GM18526 (cell line): Measurements from ENCODE around the gene PTPRM.

Experiments
- POLR2A ChIP-seq: IDR thresholded peaks from 3 replicates; pipeline ENCODE4 v1.6.1; 2011; ENCODE audit not compliant: insufficient read length; ENCODE audit errors: extremely low read depth

Gene PTPRM

DNA sequence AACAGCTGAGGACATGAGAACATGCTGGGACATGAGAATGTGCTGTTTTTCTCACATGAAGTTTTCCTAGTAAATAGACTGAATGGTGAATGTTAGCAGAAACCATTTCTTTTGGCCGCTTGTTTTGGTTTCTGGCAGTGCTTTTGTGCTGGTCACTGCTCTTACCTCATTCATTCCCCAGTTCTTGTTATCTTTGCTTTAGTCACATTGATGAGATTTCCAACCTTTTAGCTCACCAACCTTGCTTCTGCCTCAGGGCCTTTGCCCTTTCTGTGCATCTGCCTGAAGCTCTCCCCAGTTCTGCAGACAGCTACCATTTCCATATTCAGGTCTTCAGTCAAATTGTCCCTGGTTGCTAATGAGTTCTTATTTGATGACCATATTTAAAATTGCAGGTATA lies 91.6 kb downstream of the PTPRM start:
- TF ChIP-seq POLR2A, result no peak

- TF ChIP-seq POLR2A, result no peak
These were observed 94.1 kb downstream of the PTPRM start for GRCh38 chr18:7661207-7661606.

GRCh38 chr18:7662866-7663265 lies 95.8 kb downstream of the PTPRM start:
- no peak for TF ChIP-seq POLR2A

DNA sequence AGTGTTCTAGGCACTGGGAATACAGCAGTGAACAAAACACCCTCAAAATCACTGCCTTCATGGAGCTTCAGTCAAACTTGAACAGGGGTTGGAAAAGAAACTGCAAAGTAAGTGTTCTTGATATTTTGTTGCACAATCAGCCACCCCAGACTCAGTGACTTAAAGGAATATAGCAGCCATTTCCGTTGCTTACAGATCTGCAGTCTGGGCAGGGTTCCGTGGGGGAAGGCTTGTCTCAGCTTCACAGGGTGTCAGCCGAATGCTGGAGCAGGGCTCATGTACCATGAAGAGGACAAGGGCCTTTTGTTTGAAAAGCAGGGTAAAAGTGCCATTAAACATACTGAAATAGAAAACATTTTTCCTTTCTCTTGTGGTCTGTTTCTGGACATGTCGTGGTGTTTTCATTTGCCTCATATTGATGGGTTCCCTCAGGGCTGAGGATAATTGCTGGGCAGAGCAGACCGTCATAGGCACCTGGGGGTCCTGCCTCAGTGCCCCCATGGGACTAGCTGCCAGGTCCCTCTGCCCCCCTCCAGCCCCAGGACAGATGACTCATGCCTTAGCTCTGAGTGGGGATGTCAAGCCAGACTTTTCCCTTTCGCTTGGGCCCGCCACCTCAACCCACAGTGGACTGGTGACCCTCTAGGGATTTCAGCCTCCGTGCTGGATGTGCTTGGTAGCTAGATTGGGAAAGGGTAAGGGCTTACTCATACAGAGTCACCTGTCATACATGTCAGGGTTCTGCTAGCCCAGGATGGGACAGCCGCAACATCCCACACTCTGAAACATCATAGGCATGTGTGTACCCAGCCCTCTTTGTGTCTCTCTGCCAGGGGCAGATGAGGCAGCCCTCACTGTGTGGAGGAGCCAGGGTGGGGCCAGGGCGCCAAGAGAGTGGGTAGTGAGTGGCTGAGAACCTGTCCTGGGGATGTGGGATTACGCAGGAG lies 96.5 kb downstream of the PTPRM start:
- no peak for TF ChIP-seq POLR2A

DNA sequence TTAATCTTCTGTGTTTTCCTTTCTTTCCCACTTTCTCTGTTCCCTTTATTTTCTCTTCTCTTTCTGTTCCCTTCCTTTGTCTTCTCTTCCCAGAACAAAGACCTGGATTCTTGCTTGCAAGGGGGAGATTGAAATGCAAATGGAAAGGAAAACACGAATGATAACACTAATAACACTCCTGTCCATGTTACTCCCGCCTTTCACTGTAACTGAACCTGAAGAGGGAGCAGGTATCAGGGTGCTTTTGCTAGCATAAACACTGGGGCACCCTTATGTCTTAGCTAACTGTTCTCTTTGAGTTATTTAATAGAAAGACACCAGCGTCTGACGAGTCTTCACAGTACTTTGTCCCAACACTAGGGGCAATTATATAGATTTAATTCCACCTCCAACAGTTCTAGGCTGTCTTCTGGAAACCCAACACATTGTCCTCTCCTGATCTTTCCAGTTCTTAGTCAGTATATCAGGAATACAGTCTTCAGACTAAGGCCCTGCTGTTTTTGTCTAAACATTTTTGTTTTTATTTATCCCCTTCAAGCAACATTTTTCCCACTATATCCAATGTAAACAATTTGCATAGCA lies 99.2 kb downstream of the PTPRM start:
- no peak for TF ChIP-seq POLR2A

DNA sequence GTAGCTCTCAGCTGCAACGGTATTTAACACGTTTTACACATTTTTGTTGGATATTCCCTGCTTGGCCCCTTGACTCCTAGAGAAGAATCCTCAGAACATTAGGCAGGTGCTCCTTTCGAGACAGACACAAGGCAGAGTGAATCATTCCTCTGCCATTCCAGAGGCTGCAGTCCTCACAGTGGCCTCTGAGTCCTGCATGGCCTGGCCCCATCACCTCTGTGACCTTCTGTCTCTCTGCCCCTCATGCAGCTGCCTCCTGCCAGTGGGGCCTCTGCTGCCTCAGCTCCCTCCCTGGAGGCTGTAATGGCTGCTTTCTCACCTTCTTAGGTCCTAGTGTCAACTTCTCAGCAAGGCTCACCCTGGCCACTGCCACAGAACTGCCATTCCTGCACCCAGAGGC lies 101.3 kb downstream of the PTPRM start:
- TF ChIP-seq POLR2A, result no peak

DNA sequence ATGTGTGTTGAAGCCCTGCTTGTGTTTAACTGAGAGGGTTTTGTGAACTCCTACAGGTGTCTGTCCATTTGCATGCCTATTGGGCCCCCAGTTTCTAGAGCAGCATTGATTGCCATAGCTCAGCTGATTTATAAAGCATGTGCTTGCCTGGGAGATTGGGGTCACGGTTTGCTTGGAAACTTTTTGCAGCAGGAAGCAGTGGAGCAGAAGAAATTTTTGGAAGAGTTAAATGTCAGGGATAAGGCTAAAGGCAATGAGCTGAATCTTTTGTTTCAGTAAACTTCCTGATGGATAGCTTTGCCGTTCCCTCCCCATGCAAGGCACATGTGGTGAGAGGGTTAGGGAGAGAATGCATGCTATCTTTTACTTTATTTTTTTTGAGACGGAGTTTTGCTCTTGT lies 102.2 kb downstream of the PTPRM start:
- no peak for TF ChIP-seq POLR2A

- no peak for TF ChIP-seq POLR2A
These were observed 104.0 kb downstream of the PTPRM start for GRCh38 chr18:7671105-7671504.

- TF ChIP-seq POLR2A, result no peak
These were observed 109.2 kb downstream of the PTPRM start for GRCh38 chr18:7676253-7676873.

- TF ChIP-seq POLR2A, result no peak
These were observed 109.9 kb downstream of the PTPRM start for GRCh38 chr18:7677001-7677400.

- no peak for TF ChIP-seq POLR2A
These were observed 110.3 kb downstream of the PTPRM start for GRCh38 chr18:7677424-7677823.

DNA sequence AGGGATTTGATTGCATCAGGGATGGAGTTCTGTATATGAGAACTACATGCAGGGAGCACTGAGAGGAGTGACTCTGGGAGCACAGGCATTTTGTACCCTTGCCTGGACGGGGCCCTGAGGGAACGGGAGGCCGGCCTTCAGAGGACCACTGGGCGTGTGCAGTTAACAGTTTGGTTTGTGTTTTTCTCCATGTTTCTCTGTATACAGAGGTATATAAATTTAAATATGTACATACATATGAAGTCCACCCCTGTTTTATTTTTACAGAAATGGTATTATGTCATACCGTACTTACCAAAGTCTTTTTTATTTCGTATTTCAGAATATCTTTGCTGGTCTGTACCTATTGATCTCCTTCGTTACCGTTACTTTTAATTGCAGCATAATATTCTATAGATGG lies 111.3 kb downstream of the PTPRM start:
- TF ChIP-seq POLR2A, result no peak

GRCh38 chr18:7678801-7679200 lies 111.7 kb downstream of the PTPRM start:
- no peak for TF ChIP-seq POLR2A

DNA sequence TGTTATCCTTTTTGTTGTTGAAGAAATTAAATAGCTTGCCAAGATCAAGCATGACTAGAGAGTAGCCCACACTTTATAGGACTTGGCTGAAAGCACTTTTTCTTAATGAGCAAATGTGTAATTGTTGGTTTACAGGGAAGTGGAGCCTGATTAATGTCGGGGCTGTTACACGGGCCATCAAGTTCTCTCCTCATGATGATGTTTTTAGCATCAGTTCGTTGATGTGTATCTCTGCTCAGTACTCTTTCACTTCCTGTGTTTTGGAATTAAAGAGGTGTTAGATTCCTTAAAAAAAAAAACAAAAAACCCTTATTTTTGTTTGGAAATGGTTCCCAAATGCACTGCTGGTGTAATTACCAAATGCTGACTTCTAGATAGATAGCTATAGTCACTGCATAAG lies 114.2 kb downstream of the PTPRM start:
- TF ChIP-seq POLR2A, result no peak

GRCh38 chr18:7682321-7682720 lies 115.2 kb downstream of the PTPRM start:
- TF ChIP-seq POLR2A, result no peak

GRCh38 chr18:7683753-7684152 lies 116.6 kb downstream of the PTPRM start:
- TF ChIP-seq POLR2A, result no peak

DNA sequence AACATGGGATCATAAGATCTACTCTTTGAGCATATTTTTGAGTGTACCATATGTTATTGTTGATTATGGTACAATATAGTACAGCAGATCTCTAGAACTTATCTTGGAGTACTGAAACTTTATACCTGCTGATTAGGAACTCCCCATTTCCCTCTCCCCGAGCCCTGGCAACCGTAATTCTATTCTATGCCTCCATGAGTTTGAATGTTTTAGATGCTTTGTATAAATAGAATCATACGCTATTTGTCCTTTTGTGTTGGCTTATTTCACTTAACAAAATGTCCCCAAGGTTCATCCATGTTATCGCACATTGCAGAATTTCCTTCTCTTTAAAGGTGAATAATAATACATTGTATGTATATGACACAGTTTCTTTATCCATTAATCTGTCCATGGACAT lies 117.2 kb downstream of the PTPRM start:
- no peak for TF ChIP-seq POLR2A

DNA sequence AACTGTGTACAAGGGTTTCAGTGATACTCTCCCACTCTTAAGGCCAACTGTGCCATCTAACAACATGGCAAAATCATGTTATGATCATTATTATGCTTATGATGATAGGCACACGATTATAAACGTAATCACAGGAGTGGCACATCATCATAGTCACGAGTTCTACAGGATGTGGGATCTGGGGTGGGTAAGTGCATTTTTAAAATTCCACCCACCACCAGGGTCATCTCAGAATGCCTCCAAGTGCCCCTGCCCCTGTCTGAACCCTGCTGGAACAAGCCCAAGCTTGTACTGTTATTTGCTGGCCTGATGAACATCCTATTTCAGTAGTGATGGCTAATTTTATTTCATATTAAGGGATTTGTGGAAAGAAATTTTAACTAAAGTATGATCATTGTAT lies 117.8 kb downstream of the PTPRM start:
- no peak for TF ChIP-seq POLR2A
